GM19351 (cell line): ENCODE measurements around the gene USP6NL.

Source experiments
- ATAC-seq: cut with Tn5 transposase; IDR thresholded peaks from one replicate; pipeline ENCODE4 v1.9.1; 2021; ENCODE audit warnings: mild to moderate bottlenecking, moderate library complexity; ENCODE audit not compliant: unreplicated experiment

The USP6NL gene

DNA sequence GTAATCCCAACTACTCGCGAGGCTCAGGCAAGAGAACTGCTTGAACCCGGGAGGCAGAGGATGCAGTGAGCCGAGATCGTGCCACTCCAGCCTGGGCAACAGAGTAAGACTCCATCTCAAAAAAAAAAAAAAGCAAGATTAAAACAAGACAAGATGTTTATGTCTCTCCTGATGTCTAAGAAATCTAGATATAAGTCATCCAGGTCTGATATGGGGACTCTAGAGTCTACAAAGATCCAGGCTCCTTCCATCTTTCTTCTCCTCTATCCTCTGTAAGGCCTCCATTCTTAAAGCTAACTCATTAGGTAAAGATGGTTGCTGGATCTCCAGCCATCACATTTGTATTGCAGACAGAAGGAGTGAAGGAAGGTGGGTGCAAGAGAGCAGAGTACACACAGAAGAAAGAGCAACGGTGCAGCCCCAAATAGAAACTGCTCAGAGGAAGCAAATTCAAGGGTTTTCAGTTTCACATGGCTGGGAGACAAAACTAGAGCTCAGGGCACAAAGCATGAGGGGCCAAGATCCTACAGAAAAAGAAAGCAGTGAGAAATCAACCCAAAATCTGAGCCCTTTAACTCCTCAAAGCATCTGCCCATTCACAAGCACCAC is 57.6 kb downstream of the USP6NL start:
- peak; percentile 87 for ATAC-seq

DNA sequence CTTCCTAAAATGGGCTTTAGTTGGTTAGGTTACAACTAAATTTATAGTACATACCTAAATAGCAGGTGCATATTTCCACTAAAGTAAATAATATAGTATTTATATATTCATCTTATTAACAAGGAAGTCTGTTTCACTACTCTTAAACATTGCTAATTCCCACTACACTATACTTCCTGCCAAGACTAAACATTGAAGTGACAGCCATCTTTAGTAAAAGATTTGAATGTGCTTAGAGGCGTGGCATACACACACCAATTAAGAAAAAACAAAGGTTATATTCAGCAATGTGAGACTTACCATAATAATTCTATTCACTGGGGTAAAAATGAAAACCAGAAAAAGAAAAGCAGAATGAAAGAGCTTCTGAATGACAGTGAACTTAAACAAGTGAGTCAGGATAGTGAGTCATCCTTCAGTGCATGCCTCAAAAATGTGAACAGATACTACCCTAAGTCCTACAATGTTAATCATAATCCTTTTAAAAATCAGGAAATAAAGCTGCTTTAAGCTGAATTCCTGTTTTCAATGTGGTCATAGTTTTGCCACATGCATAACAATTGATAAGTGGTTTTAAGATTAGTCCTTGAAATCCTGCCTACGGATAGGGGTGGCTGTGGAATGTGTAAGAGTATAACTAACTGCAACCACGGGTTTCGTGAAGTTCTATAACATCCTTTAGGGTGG is 59.4 kb downstream of the USP6NL start:
- no peak for ATAC-seq

DNA sequence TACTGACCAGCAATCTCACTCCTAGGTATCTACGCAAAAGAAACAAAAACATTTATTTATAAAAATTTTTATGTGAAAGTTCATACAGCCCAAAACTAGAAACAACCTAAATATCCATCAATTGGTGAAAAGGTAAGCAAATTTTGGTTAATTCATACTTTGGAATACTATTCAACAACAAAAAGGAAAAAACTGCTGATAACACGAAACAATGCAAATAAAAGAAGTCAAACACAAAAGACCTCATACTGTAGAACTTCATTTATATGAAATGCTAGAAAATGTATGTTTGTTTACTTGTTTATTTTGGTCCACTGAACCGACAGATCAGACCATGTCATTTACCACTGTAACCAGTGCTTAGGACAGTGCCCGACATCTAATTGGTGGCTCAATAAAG is 60.3 kb downstream of the USP6NL start:
- no peak for ATAC-seq

DNA sequence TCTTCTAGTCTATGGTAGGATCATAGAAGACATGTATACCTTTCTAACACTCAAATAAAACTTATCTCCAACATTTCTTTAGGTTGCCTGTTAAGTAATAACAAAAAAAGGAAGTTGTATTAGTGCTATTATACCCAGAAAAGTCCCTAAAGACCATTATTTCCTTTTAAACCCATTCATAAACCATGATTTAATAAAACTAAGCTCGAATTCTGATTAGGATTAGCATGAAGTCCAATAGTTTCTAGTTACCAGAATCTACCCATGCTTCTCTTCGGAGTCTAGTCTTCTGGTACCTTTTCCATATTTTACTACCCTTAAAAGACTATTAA is 62.7 kb downstream of the USP6NL start:
- ATAC-seq: no peak

DNA sequence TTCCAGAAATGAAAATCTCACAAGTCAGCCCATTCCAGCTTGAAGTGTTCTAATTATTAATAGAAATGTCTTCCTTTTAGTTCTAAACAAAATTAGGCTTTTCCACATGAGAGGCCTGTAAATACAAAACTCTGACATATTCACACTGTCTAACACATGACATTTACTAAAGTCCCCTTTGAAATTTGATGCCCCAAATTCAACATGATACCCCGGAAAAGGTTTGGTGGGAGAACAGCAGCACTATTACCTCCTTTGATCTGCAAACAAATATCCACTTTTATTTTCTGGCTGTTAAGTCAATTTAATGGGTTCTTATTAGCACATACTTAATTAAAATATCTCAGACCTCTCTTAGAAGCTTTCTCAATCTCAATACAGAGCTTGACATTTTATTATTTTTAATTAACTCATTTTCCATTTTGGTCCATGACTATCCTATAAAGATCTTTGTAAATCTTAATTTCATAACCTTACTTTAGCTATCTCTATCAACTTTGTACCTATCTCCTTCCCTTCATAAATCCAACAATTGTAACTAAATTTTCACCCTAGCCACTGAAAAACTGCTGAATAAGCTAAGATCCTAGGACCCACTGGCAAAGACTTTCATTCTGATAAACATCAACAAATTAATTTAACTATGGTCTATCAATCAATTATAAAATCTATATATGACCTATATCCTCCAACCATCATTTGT is 63.2 kb downstream of the USP6NL start:
- no peak for ATAC-seq

DNA sequence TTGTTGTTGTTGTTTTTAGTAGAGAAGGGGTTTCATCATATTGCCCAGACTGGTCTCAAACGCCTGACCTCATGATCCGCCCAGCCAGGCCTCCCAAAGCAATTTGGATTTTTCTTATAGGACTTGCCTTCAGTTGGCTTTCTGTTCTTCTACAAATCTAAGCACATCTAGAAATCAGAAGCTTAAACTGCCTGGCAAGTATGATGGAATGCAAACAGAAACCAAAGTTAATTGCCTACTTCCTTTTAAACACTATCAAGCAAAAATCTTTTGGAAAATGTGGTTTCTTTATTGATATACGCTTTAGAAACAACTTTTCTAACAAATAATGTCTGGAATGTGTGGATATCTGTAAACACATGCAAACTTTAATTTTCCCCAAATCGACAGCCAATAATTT is 64.9 kb downstream of the USP6NL start:
- no peak for ATAC-seq

DNA sequence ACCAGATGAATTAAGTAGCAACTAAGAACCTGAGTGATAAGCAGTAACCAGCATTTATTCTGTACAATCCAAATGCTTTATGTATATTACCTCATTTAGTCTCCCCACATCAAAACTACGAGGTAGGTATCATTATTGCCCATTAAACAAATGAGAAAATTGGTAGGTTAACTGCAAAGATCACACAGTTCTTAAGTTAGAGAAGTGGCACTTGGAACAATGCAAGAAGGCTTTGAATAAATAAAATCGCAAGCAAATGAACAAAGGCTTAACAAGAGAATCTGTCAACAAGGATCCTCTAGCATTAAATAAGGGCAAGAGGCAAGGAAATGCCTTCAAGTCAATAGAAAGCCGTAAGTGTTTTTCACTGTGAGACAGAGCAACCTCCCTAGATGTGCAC is 70.2 kb downstream of the USP6NL start:
- no peak for ATAC-seq

DNA sequence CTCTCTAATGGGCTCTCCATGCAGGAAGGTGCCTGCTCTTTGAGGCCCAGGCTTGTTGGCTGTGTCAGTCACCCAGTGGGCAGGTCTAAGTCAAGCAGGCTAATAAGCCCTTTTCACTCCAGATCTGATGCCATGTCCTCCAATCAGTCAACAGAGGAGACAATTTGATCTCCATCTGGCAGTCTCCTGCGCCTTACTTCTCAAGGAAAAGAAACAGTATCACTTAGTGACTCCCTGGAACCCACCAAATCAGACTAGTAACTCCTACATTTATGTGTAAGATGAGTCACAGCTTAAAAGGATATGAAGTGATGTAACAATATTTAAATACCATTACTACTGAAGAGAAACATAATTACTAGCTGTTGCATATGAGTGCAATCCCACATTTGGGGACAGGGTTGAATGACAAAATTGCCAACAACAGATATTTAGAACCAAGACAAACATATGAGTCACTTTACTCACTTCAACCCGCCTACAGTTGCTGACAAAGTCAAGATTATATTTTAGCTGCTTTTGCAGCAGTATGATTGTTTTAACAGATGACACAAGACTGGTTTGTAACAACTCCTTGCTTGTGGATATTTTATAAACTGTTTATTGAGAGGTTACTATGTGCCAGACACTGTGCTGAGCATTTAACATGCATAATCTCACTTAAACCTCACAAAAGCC is 72.1 kb downstream of the USP6NL start:
- no peak for ATAC-seq

DNA sequence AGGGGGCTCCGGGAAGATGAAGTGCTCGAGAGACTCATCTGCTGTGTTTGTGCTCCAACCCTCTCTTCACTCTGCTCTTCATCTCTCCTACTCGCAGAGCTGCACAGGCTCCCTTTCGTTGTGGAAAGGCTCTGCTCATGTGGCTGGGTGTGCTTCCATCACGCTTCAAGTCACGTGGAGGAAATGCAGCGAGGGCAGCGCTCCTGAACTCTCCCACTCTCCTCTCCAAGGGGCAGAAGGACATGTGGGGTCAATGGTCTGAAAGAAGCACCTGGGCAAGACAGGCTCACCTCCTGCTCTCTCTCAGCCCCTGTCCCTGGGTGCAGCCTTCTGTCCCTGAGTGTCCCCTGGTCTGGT is 72.6 kb downstream of the USP6NL start:
- ATAC-seq: no peak

DNA sequence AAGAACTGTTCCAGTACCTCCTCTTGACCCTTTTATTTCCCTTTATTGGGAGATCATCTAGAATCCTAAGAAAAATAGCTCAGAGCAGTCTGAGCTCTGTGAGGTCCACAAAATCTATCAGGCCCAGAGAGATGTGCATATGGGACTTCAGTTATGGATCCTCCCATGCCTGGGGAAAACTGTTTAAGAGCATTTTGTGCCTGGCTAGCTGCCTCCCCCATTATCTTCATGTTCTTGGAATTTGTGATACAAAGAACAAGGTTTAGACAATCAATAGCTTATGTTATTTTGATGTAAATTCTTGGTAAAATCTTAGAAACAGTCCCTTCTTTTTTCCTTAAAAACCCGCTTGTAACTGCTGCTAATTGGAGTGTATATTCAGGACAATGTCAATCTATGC is 75.2 kb downstream of the USP6NL start:
- ATAC-seq: no peak

DNA sequence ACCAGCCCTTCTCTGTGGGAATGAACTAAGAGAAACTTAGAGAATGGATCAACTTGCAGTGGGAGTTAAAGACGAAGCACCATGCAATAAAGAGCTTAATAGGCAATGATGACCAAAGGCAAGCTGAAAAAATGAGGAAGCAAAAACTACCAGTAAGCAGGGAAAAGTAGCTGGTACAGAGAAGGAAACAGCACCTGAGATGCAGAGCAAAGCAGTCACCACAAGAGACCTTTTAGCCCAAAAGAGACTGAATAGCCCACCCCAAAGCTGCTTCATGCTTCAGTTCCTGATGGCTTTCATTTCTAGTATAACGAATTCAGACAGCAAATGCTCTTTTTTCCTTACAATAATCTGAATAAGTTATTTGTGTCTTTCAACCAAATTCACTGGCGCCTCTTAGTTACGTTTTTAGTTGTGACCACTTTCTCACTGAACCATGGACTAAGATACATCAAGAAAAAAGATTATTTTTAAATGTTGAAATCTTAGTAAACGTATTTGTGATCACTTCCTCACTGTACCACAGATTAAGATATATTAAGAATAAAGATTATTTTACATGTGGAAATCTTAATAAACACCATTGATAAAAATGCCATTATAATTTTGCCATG is 76.0 kb downstream of the USP6NL start:
- peak; percentile 68 for ATAC-seq

DNA sequence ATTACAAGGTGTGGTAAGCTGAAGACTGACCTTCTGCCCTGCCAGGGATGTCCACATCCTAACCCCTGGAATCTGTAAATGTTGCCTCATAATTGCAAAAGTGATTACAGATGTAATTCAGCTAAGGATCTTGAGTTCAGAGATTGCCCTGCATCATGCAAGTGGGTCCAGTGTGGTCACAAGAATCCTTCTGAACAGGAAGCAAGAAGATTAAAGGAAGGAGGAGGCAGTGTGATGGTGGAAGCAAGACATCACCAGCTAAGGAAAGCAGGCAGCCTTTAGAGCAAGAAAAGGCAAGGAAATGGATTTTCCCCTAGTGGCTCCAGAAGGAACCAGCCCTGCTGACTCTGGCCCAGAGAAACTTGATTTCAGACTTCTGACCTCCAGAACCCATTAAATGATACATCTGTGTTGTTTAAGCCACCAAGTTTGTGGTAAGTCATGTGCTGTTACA is 78.1 kb downstream of the USP6NL start:
- no peak for ATAC-seq

DNA sequence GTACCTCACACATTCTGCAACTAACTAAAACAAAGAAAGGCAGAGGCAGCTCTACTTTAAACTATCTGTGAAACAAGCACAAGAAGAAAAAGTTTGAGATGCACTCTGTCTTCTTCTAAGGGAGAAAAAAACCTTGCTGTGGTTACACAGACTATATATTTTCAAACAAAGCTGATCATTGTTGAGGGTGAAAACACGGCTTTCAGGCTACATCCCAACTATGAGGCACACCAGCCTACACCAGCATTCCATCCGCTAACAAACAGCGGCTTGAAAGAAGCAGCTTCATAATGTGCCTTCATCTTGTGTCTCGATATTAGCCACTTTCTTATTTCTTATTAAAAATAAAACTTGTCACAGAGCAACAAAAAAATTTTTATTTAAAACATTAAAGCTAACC is 79.1 kb downstream of the USP6NL start:
- ATAC-seq: no peak

DNA sequence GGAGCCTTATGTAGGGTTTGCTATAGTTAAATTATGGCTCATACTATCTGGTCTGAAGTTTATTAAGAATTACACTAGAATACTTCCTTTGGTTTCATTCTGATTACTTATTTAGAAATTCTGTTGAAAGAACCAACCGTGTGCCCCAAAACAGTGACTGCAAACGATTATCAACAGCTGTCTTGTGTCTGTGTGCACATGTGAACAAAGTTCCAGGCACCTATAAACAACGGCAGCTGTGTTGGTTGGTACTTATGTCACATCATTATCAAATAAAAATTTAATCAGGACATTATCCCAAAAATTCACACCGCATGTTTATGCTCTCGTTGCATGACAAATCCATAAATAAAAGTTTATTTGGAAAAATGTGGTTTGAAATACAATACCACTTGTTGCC is 80.6 kb downstream of the USP6NL start:
- ATAC-seq: no peak

DNA sequence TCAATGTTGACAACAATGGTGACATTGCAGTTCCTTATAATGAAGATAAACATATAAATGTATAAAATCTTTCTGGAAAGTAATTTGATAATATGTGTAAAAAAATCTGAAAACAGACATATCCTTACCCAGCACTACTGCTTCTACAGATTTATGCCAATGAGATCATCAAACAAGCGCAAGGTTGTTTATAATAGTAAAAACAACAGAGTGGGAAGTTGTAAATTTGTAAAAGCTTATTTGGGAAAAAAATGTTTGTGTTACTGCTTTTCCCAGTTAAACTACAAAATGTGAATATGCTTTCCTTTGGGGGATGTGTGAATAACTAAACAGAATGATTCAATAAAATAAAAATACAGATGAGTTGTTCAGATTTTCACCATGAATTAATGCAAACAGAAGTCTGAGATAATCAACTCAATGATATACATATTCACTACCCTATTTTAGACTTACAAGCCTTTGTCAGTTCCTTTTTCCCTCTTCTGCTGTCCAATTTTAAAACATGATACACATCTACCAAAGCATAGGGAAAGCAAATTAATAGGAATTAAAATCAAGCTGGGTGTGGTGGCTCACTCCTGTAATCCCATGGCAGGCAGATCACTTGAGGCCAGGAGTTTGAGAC is 82.1 kb downstream of the USP6NL start:
- no peak for ATAC-seq

DNA sequence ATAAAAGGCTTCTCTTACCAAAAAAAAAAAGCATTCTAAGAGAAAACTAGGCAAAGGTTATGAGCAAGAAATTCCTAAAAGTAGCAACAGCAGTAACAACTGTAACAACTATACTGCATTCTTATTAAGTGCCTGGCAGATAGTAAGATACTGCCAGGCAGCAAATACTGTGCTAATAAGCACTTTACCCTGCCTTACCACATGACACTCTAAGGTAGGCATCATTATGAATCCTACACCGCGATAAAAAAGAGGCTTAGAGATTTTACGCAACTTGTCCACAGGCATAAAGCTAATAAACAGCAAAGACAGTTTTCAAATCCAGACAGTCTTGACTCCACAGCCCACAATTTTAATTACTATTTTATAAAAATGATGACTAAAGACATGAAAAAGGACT is 83.2 kb downstream of the USP6NL start:
- no peak for ATAC-seq

DNA sequence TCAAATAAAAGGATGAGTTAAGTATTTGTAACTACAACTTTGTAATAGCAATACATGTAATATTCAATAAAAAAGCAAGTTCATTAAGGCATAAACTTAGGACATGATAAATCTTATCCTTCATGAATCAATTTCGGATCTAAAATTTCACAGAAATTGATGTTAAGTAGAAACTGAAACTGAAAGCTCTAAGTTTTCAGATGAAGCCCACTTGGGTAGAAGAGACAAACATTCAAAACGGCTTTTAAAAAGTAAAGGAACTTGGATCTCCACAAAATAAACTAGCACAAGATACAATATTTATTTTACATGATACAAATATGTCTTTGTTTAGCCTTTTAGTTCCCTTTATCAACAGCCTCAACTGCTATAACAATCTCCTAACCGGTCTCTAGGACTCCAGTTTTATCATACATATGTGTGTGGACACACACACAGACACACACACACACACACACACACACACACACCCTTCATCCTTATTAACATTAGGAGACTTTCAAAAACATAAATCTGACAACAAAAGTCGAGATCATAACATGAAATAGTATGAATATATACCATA is 83.7 kb downstream of the USP6NL start:
- ATAC-seq: no peak

DNA sequence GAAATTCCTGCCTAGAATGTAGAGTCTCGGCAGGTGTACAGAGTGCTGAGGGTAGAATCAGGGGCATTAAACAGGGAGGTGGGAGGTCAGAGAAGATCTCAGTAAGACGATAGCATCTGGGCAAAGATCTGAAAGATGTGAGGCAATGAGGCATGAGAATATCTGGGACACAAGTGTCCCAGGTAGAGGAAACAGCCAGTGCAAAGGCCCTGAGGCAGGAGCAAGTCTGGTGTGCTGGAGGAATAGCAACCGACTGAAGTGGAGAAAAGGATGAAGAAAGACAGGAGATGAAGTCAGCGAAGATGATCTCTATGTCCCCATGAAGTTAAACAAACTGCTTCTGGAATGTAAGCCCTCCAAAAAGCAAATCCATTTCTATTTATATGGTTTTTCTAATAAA is 84.4 kb downstream of the USP6NL start:
- no peak for ATAC-seq

DNA sequence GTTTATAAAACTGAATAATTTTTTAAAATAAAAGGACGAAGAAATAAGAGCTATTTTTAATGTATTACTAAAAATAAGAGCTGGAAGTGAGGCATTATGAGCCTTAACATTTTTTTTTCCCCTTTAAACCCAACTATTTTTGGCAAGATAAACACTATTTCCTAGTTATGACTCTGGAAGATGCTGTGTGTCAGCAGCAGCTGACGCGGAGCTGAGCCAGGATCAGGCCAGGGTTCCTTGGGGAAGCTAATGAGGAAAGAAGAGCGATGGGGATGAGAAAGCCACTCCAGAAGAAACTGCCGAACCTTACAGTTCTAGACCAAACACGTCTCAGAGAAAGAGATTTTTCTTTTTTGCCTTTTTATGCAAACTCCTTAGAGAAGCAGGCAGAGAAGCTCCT is 85.9 kb downstream of the USP6NL start:
- ATAC-seq: no peak

DNA sequence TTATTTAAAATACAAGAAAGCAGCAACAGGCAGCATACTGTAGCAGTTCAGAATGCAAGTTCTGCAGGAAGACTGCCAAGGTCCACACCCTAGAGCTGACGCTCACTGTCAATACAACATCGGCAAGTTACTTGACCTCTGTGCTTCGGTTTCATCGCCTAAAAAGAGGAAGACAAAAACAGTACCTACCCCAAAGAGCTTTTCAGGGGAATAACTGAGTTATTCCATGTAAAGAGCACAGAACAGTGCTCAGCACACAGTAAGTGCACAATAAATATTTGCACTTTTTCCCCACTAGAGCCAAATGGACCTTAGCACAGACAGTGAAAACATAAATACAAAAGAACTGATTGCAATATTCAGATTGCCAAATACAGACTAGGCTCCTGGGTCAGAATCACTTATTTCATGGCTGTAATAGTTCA is 88.6 kb downstream of the USP6NL start:
- no peak for ATAC-seq

DNA sequence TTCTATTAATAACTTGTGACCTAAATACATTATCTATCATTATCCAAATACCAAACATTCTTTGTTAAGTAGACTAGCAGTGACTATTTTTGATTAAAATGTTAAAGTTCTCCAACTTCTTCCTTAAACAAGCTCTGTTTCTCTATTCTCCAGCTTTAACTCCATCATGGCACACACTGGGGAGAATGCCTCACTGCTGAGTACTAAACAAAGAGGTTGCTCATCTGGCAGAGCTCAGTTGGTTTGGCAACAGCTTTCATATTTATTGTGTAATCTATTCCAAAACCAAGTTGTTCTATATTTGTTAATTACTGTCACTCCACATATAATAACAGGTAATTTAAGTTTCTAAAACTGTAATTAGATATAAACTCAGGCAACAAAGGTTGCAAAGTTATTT is 89.6 kb downstream of the USP6NL start:
- no peak for ATAC-seq
